Measurements from ENCODE around the gene SLC22A1. TPM values are rescaled to one million over a fixed set of nuclear protein-coding genes. Genes with fewer than 3 reads are reported as not detected.

Gene SLC22A1
- total RNA-seq, 3 donors from 2014 or later (not counting 1 experiment from before 2014, with no cell fraction given): 1.4 to 4.5 (median 3.0) TPM

DNA sequence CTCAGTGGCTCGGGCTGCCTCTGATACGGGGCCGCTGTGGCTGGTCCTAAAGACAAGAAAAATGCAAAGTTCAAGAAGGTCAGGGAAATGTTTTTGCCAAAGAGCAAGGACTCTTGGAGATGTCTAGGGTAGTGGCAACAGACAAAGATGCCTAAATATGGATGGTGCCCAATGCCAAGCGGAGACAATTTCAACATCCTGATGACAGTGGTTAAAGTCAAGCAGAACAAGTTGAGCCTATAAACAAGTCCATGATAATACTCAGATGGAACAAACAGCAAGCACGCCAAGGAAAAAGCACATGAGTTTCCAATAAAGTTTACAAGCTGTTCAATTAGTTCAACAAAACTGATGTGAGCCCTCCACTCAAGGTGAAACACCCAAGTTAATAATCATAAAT lies 51.1 kb downstream of the SLC22A1 start:
- WGBS (ENCODE audit: insufficient coverage): 89% methylated on average over 5 of the region's 5 CpGs
- peaks cover 23% of the 10 kb centered on the region in 2 donors for H3K27me3 Mint-ChIP-seq (ENCODE audit: low read depth in 2 of 2)
- ATAC-seq: no peak
- intact Hi-C loops (cut with micrococcal nuclease): no loop called here
- no peak overlapping the region for H3K27ac ChIP-seq (ENCODE audit: low read length)
- peaks cover 3% of the 10 kb centered on the region for H3K27me3 ChIP-seq (ENCODE audit: control insufficient read depth, insufficient read depth, low read length)
- no peaks in the 10 kb centered on the region for H3K36me3 Mint-ChIP-seq
- H3K9me3 ChIP-seq (ENCODE audit: control insufficient read depth, insufficient read depth, low read length): no peaks in the 10 kb centered on the region
- no peaks in the 10 kb centered on the region for H3K36me3 ChIP-seq (ENCODE audit: control insufficient read depth, insufficient read depth, low read length)
- no peak overlapping the region for H3K4me3 Mint-ChIP-seq
- no peaks in the 10 kb centered on the region for H3K9me3 Mint-ChIP-seq
- DNase-seq: no peak
- no peak overlapping the region for H3K4me3 ChIP-seq (ENCODE audit: low read length)
- no peaks in the 10 kb centered on the region for H3K4me1 Mint-ChIP-seq
- TF ChIP-seq, protein P1, sequence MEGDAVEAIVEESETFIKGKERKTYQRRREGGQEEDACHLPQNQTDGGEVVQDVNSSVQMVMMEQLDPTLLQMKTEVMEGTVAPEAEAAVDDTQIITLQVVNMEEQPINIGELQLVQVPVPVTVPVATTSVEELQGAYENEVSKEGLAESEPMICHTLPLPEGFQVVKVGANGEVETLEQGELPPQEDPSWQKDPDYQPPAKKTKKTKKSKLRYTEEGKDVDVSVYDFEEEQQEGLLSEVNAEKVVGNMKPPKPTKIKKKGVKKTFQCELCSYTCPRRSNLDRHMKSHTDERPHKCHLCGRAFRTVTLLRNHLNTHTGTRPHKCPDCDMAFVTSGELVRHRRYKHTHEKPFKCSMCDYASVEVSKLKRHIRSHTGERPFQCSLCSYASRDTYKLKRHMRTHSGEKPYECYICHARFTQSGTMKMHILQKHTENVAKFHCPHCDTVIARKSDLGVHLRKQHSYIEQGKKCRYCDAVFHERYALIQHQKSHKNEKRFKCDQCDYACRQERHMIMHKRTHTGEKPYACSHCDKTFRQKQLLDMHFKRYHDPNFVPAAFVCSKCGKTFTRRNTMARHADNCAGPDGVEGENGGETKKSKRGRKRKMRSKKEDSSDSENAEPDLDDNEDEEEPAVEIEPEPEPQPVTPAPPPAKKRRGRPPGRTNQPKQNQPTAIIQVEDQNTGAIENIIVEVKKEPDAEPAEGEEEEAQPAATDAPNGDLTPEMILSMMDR (IDR thresholded peaks at IDR 0.05): no peak
- H3K4me1 ChIP-seq (ENCODE audit: control insufficient read depth, insufficient read depth, low read length): no peaks in the 10 kb centered on the region
- no peak overlapping the region for H3K27ac Mint-ChIP-seq

DNA sequence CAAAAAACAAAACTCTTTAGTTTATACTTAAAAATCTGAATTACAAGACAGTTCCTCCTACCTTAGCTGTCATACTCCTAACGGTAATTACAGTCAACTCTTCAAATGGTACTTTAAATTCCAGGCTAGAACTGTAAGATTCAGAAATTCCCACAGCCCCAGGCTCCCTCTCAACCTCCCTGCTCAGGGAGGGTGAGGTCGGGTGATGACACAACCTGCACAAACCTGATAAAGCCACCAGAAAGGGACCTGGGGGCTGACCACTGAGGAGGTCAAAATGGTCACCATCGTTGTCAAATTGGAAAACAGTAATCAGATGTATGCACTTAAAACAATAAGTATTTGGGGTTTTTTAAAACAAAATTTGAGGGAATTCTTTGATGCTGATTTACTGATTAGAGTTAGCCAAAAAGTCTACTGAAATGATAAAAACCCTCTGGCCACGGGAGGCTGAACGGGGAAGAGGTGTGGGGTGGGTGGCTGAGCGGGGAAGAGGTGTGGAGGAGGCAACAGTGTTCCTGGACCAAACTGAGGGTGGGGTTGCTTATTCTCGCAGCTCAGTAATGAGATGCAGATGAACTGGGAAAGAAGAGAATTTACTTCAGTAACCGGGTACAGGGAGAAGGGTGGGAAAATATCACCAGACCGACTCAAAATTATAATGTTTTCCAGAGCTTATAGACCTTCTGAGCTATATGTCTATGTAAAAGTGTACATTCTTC lies 52.4 kb downstream of the SLC22A1 start:
- Mint-ChIP-seq H3K4me1 (no peaks in the 10 kb centered on the region), H3K36me3 (no peaks in the 10 kb centered on the region), H3K27me3 (ENCODE audit: low read depth in 2 of 2) (peaks cover 23% of the 10 kb centered on the region in 2 donors), H3K4me3 (no peak overlapping the region), H3K27ac (no peak overlapping the region), H3K9me3 (no peaks in the 10 kb centered on the region)
- no peaks in the 10 kb centered on the region for H3K36me3 ChIP-seq (ENCODE audit: control insufficient read depth, insufficient read depth, low read length)
- H3K27ac ChIP-seq (ENCODE audit: low read length): no peak overlapping the region
- no peaks in the 10 kb centered on the region for H3K9me3 ChIP-seq (ENCODE audit: control insufficient read depth, insufficient read depth, low read length)
- H3K4me1 ChIP-seq (ENCODE audit: control insufficient read depth, insufficient read depth, low read length): no peaks in the 10 kb centered on the region
- WGBS (ENCODE audit: insufficient coverage): 80% methylated on average over 9 of the region's 9 CpGs
- H3K4me3 ChIP-seq (ENCODE audit: low read length): no peak overlapping the region
- TF ChIP-seq, protein P1 (IDR thresholded peaks at IDR 0.05): no peak
- peaks cover 3% of the 10 kb centered on the region for H3K27me3 ChIP-seq (ENCODE audit: control insufficient read depth, insufficient read depth, low read length)
- ATAC-seq (no peak), DNase-seq (no peak)
- intact Hi-C loops (cut with micrococcal nuclease): no loop called here

DNA sequence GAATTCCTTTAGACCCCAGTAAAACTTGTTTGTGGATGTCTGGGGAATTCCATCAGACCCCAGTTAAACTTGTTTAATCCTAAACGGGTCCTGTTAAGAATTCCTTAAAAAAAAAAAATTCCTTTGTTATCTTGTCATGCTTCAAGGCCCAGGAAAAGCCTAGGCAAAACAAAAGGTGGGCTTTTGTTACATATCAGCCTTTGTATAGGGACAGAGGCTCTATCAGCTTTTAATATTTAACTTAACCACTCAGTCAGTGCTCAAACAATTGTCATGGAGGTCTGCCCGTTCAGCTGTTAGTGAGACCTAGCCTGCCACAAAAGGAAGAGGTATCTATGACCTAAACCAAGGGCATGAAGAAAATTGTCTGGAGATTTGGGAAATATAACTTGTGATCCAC lies 53.1 kb downstream of the SLC22A1 start:
- DNase-seq (no peak), ATAC-seq (no peak)
- Histone ChIP-seq H3K36me3 (ENCODE audit: control insufficient read depth, insufficient read depth, low read length) (no peaks in the 10 kb centered on the region), H3K4me3 (ENCODE audit: low read length) (no peak overlapping the region), H3K4me1 (ENCODE audit: control insufficient read depth, insufficient read depth, low read length) (no peaks in the 10 kb centered on the region), H3K27me3 (ENCODE audit: control insufficient read depth, insufficient read depth, low read length) (peaks cover 3% of the 10 kb centered on the region), H3K9me3 (ENCODE audit: control insufficient read depth, insufficient read depth, low read length) (no peaks in the 10 kb centered on the region), H3K27ac (ENCODE audit: low read length) (no peak overlapping the region)
- no peaks in the 10 kb centered on the region for H3K36me3 Mint-ChIP-seq
- TF ChIP-seq, protein P1 (IDR thresholded peaks at IDR 0.05): no peak
- no peaks in the 10 kb centered on the region for H3K9me3 Mint-ChIP-seq
- intact Hi-C loops (cut with micrococcal nuclease): no loop called here
- 53% methylated on average over 2 of the region's 2 CpGs for WGBS (ENCODE audit: insufficient coverage)
- H3K27ac Mint-ChIP-seq: no peak overlapping the region
- no peaks in the 10 kb centered on the region for H3K4me1 Mint-ChIP-seq
- H3K27me3 Mint-ChIP-seq (ENCODE audit: low read depth in 2 of 2): peaks cover 23% of the 10 kb centered on the region in 2 donors
- H3K4me3 Mint-ChIP-seq: no peak overlapping the region

DNA sequence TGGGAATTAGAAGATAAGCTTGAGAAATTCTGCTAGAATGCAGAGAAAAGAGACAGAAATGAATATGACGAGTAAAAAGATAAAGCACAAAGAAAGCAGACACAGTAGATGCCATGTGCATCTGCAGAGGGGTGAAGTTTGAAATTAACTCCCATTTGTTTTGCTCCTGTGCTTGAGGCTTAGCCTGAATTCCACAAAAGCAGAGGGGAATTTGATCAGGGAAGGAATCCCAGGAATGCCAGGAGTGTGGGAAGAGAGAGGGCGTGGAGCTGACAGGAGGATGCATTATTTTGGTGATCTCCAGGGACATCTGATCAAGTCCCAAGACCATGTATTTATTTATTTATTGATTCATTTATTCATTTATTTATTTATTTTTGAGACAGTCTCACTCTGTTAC lies 55.6 kb downstream of the SLC22A1 start:
- Mint-ChIP-seq H3K36me3 (no peaks in the 10 kb centered on the region), H3K9me3 (no peaks in the 10 kb centered on the region), H3K4me1 (no peaks in the 10 kb centered on the region), H3K27ac (no peak overlapping the region), H3K4me3 (no peak overlapping the region), H3K27me3 (ENCODE audit: low read depth in 2 of 2) (peaks cover 18 to 20% of the 10 kb centered on the region in 2 donors)
- H3K9me3 ChIP-seq (ENCODE audit: control insufficient read depth, insufficient read depth, low read length): no peaks in the 10 kb centered on the region
- WGBS (ENCODE audit: insufficient coverage): 64% methylated on average over 2 of the region's 2 CpGs
- ATAC-seq (no peak), DNase-seq (no peak)
- H3K4me1 ChIP-seq (ENCODE audit: control insufficient read depth, insufficient read depth, low read length): no peaks in the 10 kb centered on the region
- peaks cover 2% of the 10 kb centered on the region for H3K27me3 ChIP-seq (ENCODE audit: control insufficient read depth, insufficient read depth, low read length)
- TF ChIP-seq, protein P1 (IDR thresholded peaks at IDR 0.05): no peak
- H3K36me3 ChIP-seq (ENCODE audit: control insufficient read depth, insufficient read depth, low read length): no peaks in the 10 kb centered on the region
- intact Hi-C loops (cut with micrococcal nuclease): no loop called here
- H3K27ac ChIP-seq (ENCODE audit: low read length): no peak overlapping the region
- no peak overlapping the region for H3K4me3 ChIP-seq (ENCODE audit: low read length)

Measured in natural killer cell (primary cell).